ENCODE results near the gene ZBTB7C.

Gene ZBTB7C

GRCh38 chr18:48263914-48264902 is 145.0 kb downstream of the ZBTB7C start:
- no peak overlapping the region for H3K4me3 ChIP-seq (ENCODE audit: low read depth, low read length)

GRCh38 chr18:48263192-48263853 is 145.9 kb downstream of the ZBTB7C start:
- no peak overlapping the region for H3K4me3 ChIP-seq (ENCODE audit: low read depth, low read length)

- H3K4me3 ChIP-seq (ENCODE audit: low read depth, low read length) = no peak overlapping the region
These were observed 148.9 kb downstream of the ZBTB7C start for GRCh38 chr18:48260237-48260636.

- H3K4me3 ChIP-seq (ENCODE audit: low read depth, low read length) = no peak overlapping the region
These were observed 152.3 kb downstream of the ZBTB7C start for GRCh38 chr18:48256848-48257247.

- no peak overlapping the region for H3K4me3 ChIP-seq (ENCODE audit: low read depth, low read length)
These were observed 155.0 kb downstream of the ZBTB7C start for GRCh38 chr18:48254077-48254602.

- no peak overlapping the region for H3K4me3 ChIP-seq (ENCODE audit: low read depth, low read length)
These were observed 156.7 kb downstream of the ZBTB7C start for GRCh38 chr18:48252525-48252924.

- no peak overlapping the region for H3K4me3 ChIP-seq (ENCODE audit: low read depth, low read length)
These were observed 158.3 kb downstream of the ZBTB7C start for GRCh38 chr18:48250918-48251317.

- no peak overlapping the region for H3K4me3 ChIP-seq (ENCODE audit: low read depth, low read length)
These were observed 158.7 kb downstream of the ZBTB7C start for GRCh38 chr18:48250362-48250907.

GRCh38 chr18:48249854-48250253 is 159.3 kb downstream of the ZBTB7C start:
- no peak overlapping the region for H3K4me3 ChIP-seq (ENCODE audit: low read depth, low read length)

GRCh38 chr18:48244530-48244929 is 164.7 kb downstream of the ZBTB7C start:
- H3K4me3 ChIP-seq (ENCODE audit: low read depth, low read length) = no peak overlapping the region

- H3K4me3 ChIP-seq (ENCODE audit: low read depth, low read length) = no peak overlapping the region
These were observed 170.5 kb downstream of the ZBTB7C start for GRCh38 chr18:48238636-48239035.

GRCh38 chr18:48238206-48238605 is 171.0 kb downstream of the ZBTB7C start:
- H3K4me3 ChIP-seq (ENCODE audit: low read depth, low read length) = no peak overlapping the region

GRCh38 chr18:48236822-48237221 is 172.4 kb downstream of the ZBTB7C start:
- H3K4me3 ChIP-seq (ENCODE audit: low read depth, low read length) = no peak overlapping the region

- H3K4me3 ChIP-seq (ENCODE audit: low read depth, low read length) = no peak overlapping the region
These were observed 178.6 kb downstream of the ZBTB7C start for GRCh38 chr18:48230467-48231113.

GRCh38 chr18:48229552-48229981 is 179.6 kb downstream of the ZBTB7C start:
- H3K4me3 ChIP-seq (ENCODE audit: low read depth, low read length) = no peak overlapping the region

GRCh38 chr18:48228841-48229240 is 180.3 kb downstream of the ZBTB7C start:
- H3K4me3 ChIP-seq (ENCODE audit: low read depth, low read length) = no peak overlapping the region

- H3K4me3 ChIP-seq (ENCODE audit: low read depth, low read length) = no peak overlapping the region
These were observed 180.9 kb downstream of the ZBTB7C start for GRCh38 chr18:48228301-48228715.

GRCh38 chr18:48227206-48227605 is 182.0 kb downstream of the ZBTB7C start:
- no peak overlapping the region for H3K4me3 ChIP-seq (ENCODE audit: low read depth, low read length)

GRCh38 chr18:48226401-48226800 is 182.8 kb downstream of the ZBTB7C start:
- H3K4me3 ChIP-seq (ENCODE audit: low read depth, low read length) = no peak overlapping the region

- H3K4me3 ChIP-seq (ENCODE audit: low read depth, low read length) = no peak overlapping the region
These were observed 187.1 kb downstream of the ZBTB7C start for GRCh38 chr18:48222118-48222517.

All from iPS-11a (cell line).